ENCODE results near the gene PIH1D1.

The PIH1D1 gene

GRCh38 chr19:49403404-49404187 lies 48.0 kb downstream of the PIH1D1 start:
- Histone ChIP-seq H3K4me1 (ENCODE audit: insufficient read depth, insufficient read length) (peaks cover 21% of the 10 kb centered on the region), H3K4me3 (ENCODE audit: insufficient read length, low read depth) (peak overlapping the region; percentile 15), H3K9me3 (ENCODE audit: insufficient read depth, low read length) (no peaks in the 10 kb centered on the region), H3K27me3 (ENCODE audit: insufficient read depth, insufficient read length) (no peaks in the 10 kb centered on the region), H3K9ac (ENCODE audit: insufficient read length, low read depth) (peak overlapping the region; percentile 64), H3K36me3 (ENCODE audit: insufficient read depth, insufficient read length, low read length) (no peaks in the 10 kb centered on the region)
- TF ChIP-seq ZNF274 (IDR thresholded peaks at IDR 0.05; ENCODE audit: low read depth, low read length) (no peak), YY1 (IDR thresholded peaks at IDR 0.05; ENCODE audit: insufficient read depth, insufficient read length) (no peak), SUZ12 (IDR thresholded peaks at IDR 0.05; ENCODE audit: extremely low read depth, insufficient read depth, insufficient read length) (no peak)
- DNase-seq (ENCODE audit: low read depth, low spot score) = peak; percentile 57

GRCh38 chr19:49400029-49400428 lies 51.6 kb downstream of the PIH1D1 start:
- DNase-seq (ENCODE audit: low read depth, low spot score) = no peak
- Histone ChIP-seq H3K4me3 (ENCODE audit: insufficient read length, low read depth) (no peak overlapping the region), H3K27me3 (ENCODE audit: insufficient read depth, insufficient read length) (no peaks in the 10 kb centered on the region), H3K36me3 (ENCODE audit: insufficient read depth, insufficient read length, low read length) (no peaks in the 10 kb centered on the region), H3K9ac (ENCODE audit: insufficient read length, low read depth) (no peak overlapping the region), H3K4me1 (ENCODE audit: insufficient read depth, insufficient read length) (peaks cover 27% of the 10 kb centered on the region), H3K9me3 (ENCODE audit: insufficient read depth, low read length) (no peaks in the 10 kb centered on the region)
- TF ChIP-seq ZNF274 (IDR thresholded peaks at IDR 0.05; ENCODE audit: low read depth, low read length) = no peak
- TF ChIP-seq YY1 (IDR thresholded peaks at IDR 0.05; ENCODE audit: insufficient read depth, insufficient read length) = no peak
- no peak for TF ChIP-seq SUZ12 (IDR thresholded peaks at IDR 0.05; ENCODE audit: extremely low read depth, insufficient read depth, insufficient read length)

GRCh38 chr19:49398931-49399330 lies 52.7 kb downstream of the PIH1D1 start:
- Histone ChIP-seq H3K36me3 (ENCODE audit: insufficient read depth, insufficient read length, low read length) (no peaks in the 10 kb centered on the region), H3K27me3 (ENCODE audit: insufficient read depth, insufficient read length) (no peaks in the 10 kb centered on the region), H3K4me1 (ENCODE audit: insufficient read depth, insufficient read length) (peaks cover 22% of the 10 kb centered on the region), H3K4me3 (ENCODE audit: insufficient read length, low read depth) (no peak overlapping the region), H3K9ac (ENCODE audit: insufficient read length, low read depth) (no peak overlapping the region), H3K9me3 (ENCODE audit: insufficient read depth, low read length) (no peaks in the 10 kb centered on the region)
- no peak for DNase-seq (ENCODE audit: low read depth, low spot score)
- TF ChIP-seq YY1 (IDR thresholded peaks at IDR 0.05; ENCODE audit: insufficient read depth, insufficient read length) (no peak), ZNF274 (IDR thresholded peaks at IDR 0.05; ENCODE audit: low read depth, low read length) (no peak)

- no peak for DNase-seq (ENCODE audit: low read depth, low spot score)
- no peaks in the 10 kb centered on the region for H3K9me3 ChIP-seq (ENCODE audit: insufficient read depth, low read length)
- peaks cover 23% of the 10 kb centered on the region for H3K4me1 ChIP-seq (ENCODE audit: insufficient read depth, insufficient read length)
- H3K4me3 ChIP-seq (ENCODE audit: insufficient read length, low read depth) = no peak overlapping the region
- no peak overlapping the region for H3K9ac ChIP-seq (ENCODE audit: insufficient read length, low read depth)
- no peaks in the 10 kb centered on the region for H3K36me3 ChIP-seq (ENCODE audit: insufficient read depth, insufficient read length, low read length)
- H3K27me3 ChIP-seq (ENCODE audit: insufficient read depth, insufficient read length) = no peaks in the 10 kb centered on the region
- no peak for TF ChIP-seq YY1 (IDR thresholded peaks at IDR 0.05; ENCODE audit: insufficient read depth, insufficient read length)
These were observed 53.5 kb downstream of the PIH1D1 start for GRCh38 chr19:49398001-49398615.

- no peak overlapping the region for H3K9ac ChIP-seq (ENCODE audit: insufficient read length, low read depth)
- no peaks in the 10 kb centered on the region for H3K27me3 ChIP-seq (ENCODE audit: insufficient read depth, insufficient read length)
- peaks cover 26% of the 10 kb centered on the region for H3K4me1 ChIP-seq (ENCODE audit: insufficient read depth, insufficient read length)
- no peak for DNase-seq (ENCODE audit: low read depth, low spot score)
- H3K9me3 ChIP-seq (ENCODE audit: insufficient read depth, low read length) = no peaks in the 10 kb centered on the region
- H3K4me3 ChIP-seq (ENCODE audit: insufficient read length, low read depth) = no peak overlapping the region
- no peaks in the 10 kb centered on the region for H3K36me3 ChIP-seq (ENCODE audit: insufficient read depth, insufficient read length, low read length)
- TF ChIP-seq ZNF274 (IDR thresholded peaks at IDR 0.05; ENCODE audit: low read depth, low read length) = no peak
These were observed 54.7 kb downstream of the PIH1D1 start for GRCh38 chr19:49396738-49397505.

Data from NT2/D1 (cell line).